ENCODE results near the gene PLCG1.
"Not testable (repeated sequence)": the region's sequence is repeated elsewhere in the genome, so short reads cannot be mapped to it uniquely, and the experiment has no call there.

Gene PLCG1

DNA sequence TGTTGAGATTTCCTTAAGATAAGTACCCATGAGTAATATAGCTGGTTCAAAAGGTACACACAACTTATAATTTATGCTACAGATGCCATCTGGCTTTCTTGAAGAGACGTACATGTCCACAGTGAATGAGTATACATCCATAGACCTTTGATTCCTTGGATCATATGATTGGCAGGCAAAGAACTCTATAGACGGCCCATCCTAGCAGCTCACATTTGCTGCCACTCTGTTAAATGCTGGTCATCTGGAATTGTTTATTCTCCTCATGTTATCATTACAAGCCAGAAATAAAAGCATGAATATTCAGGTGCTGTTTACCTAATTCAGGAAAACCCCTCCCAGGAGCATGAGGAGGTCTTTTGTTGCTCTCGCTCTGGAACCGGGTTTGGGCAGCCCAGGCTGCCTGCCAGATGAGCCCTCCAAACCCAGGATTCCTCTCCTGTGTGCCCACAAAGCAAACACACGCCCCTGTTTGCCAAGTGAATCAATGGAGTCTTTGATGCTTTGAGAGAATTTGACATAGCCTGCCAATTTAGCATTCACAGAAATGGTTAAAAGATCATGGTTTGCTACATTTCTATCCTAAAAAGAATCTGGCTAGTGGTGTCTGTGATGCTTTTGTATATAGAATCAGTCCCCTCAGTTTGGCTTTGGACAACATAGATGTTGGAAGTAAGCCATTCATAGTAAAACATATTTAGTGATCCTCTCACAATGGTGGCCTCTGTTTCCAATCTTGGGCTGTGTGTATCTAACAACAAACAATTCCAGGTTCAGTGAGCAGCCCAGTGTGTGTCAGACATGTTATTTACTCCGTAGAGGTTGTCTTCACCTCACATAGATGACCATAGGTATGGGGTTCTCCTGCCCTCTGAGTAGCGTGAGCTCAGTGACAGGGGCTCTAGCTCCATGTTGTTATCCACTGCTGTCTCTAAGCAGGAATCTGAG lies 17.5 kb upstream of the PLCG1 start:
- H3K36me3 ChIP-seq (ENCODE audit: insufficient read depth, low read length) = peaks cover 90% of the 10 kb centered on the region
- no peak overlapping the region for H3K27ac ChIP-seq
- H3K9ac ChIP-seq (ENCODE audit: insufficient read length) = no peak overlapping the region
- no peak for DNase-seq (ENCODE audit: low read depth, low spot score)
- H3K9me3 ChIP-seq (ENCODE audit: low read depth, low read length) = no peaks in the 10 kb centered on the region
- no peak for TF ChIP-seq EZH2 (IDR thresholded peaks at IDR 0.05)
- H3K4me3 ChIP-seq = no peak overlapping the region

DNA sequence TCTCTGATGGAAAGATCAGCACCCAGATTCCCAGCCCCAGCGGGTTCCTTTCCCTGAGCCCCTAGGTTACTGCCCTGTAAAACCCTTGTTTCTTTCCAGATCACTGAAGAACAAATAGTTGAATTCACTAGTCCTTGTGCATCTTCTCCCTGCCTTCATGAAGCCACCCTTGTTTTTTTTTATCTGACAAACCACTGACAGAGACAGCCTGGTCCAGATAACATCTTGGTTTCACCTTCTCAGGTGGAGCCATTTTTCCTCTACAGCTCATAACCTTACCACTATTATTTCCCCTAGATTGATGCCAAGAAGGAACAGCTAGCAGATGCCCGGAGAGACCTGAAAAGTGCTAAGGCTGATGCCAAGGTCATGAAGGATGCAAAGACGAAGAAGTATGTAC lies 15.9 kb upstream of the PLCG1 start:
- TF ChIP-seq POLR2AphosphoS5 (IDR thresholded peaks at IDR 0.05; ENCODE audit: borderline replicate concordance, low read depth, low read length) = no peak
- Histone ChIP-seq H3K4me3 (no peak overlapping the region), H3K9ac (ENCODE audit: insufficient read length) (no peak overlapping the region), H3K9me3 (ENCODE audit: low read depth, low read length) (no peaks in the 10 kb centered on the region), H3K36me3 (ENCODE audit: insufficient read depth, low read length) (peaks cover 90% of the 10 kb centered on the region), H3K27ac (no peak overlapping the region)
- DNase-seq (ENCODE audit: low read depth, low spot score) = no peak

DNA sequence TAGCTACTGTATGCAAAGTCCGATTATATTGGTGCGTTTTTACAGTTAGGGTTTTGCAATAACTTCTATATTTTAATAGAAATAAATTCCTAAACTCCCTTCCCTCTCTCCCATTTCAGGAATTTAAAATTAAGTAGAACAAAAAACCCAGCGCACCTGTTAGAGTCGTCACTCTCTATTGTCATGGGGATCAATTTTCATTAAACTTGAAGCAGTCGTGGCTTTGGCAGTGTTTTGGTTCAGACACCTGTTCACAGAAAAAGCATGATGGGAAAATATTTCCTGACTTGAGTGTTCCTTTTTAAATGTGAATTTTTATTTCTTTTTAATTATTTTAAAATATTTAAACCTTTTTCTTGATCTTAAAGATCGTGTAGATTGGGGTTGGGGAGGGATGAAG lies 13.7 kb upstream of the PLCG1 start:
- H3K36me3 ChIP-seq (ENCODE audit: insufficient read depth, low read length) = peaks cover 82% of the 10 kb centered on the region
- H3K27ac ChIP-seq = no peak overlapping the region
- H3K9ac ChIP-seq (ENCODE audit: insufficient read length) = no peak overlapping the region
- H3K4me3 ChIP-seq = no peak overlapping the region
- no peaks in the 10 kb centered on the region for H3K9me3 ChIP-seq (ENCODE audit: low read depth, low read length)
- DNase-seq (ENCODE audit: low read depth, low spot score) = no peak
- TF ChIP-seq POLR2AphosphoS5 (IDR thresholded peaks at IDR 0.05; ENCODE audit: borderline replicate concordance, low read depth, low read length) (no peak), FOXP2 (optimal IDR thresholded peaks at IDR 0.05; ENCODE audit: control extremely low read depth, extremely low read length, insufficient read depth) (no peak), EZH2 (IDR thresholded peaks at IDR 0.05) (no peak)

DNA sequence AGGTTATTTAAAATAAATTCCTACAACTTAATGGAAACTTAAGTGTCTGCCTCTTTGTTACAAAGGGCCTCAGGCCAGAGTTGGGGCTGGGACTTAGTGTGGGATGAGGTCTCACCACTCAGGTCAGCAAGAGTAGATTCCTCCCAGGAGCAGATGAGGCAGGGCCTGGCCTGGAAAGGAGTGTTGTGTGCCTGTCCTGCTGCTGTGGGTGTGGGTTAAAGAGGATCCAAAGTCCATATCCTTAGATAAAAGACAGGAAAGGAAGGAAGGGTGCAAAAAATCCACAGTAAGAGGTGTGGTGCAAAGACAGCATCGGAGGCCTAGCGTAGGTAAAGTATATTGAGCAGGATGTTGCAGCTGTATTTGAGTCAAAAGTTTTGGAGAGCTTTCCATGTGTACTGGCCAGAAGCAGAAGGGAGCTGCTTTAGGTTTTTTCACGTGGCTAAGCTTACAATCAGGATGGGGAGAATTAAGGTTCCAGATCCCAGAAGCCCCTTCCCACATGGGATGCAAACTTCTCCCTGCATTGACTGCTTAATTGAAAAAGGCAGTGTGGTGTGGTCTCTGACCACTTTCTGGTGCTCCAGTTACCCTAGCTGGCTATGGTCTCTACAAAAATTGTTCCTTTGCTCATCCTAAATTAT lies 12.8 kb upstream of the PLCG1 start:
- H3K4me3 ChIP-seq = no peak overlapping the region
- no peaks in the 10 kb centered on the region for H3K9me3 ChIP-seq (ENCODE audit: low read depth, low read length)
- DNase-seq (ENCODE audit: low read depth, low spot score) = no peak
- TF ChIP-seq FOXP2 (optimal IDR thresholded peaks at IDR 0.05; ENCODE audit: control extremely low read depth, extremely low read length, insufficient read depth) = no peak
- TF ChIP-seq EZH2 (IDR thresholded peaks at IDR 0.05) = no peak
- no peak for TF ChIP-seq POLR2AphosphoS5 (IDR thresholded peaks at IDR 0.05; ENCODE audit: borderline replicate concordance, low read depth, low read length)
- peaks cover 73% of the 10 kb centered on the region for H3K36me3 ChIP-seq (ENCODE audit: insufficient read depth, low read length)
- no peak overlapping the region for H3K27ac ChIP-seq
- H3K9ac ChIP-seq (ENCODE audit: insufficient read length) = no peak overlapping the region

DNA sequence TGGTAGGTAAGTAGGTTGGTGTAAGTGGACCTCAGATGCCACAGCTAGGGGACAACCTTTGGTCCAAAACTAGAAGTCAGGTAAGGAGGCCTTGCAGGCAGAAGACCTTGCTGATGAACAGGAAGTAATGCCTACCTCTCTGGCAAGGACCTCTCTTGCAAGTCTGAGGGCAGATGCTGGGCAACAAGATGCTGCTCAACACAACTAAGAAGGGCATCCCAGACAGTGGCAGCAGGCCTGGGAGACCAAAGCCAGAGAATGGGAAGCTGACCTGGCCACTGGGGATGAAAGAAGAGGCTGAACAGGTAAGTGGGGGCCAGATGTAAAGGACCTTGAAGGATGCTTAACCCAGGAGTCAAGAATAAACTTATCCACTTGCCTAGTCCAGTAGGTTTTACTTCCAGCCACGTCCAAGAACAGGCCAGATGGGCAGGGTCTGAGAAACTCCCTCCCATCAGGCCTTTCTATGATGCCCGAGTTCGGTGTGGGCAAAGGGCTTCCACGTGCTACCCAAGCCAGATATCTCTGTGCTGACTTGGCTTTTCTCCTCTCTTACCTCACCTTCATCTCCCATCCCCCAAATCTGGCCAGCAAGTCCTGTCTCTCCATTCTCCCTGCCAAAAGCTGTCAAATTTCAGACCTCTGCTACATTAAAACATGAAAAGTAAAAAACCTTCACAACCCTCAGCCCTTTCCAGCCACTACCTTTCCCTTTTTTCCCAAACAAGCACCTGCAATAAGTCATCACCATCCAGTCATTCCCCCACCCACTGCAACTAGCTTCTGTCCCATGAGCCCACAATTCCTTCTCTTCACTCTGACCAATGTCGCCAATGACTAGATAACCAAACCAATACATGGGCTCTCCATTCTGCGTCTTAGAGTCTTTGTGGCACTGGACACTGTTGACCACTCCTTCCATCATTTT lies 11.5 kb upstream of the PLCG1 start:
- Histone ChIP-seq H3K36me3 (ENCODE audit: insufficient read depth, low read length) (peaks cover 63% of the 10 kb centered on the region), H3K27ac (no peak overlapping the region), H3K9me3 (ENCODE audit: low read depth, low read length) (no peaks in the 10 kb centered on the region), H3K9ac (ENCODE audit: insufficient read length) (no peak overlapping the region), H3K4me3 (no peak overlapping the region)
- 0 out of 2 replicates have a peak, but pooled peaks have one; percentile 14 for TF ChIP-seq POLR2AphosphoS5 (IDR thresholded peaks at IDR 0.05; ENCODE audit: borderline replicate concordance, low read depth, low read length)
- no peak for TF ChIP-seq FOXP2 (optimal IDR thresholded peaks at IDR 0.05; ENCODE audit: control extremely low read depth, extremely low read length, insufficient read depth)
- no peak for DNase-seq (ENCODE audit: low read depth, low spot score)

DNA sequence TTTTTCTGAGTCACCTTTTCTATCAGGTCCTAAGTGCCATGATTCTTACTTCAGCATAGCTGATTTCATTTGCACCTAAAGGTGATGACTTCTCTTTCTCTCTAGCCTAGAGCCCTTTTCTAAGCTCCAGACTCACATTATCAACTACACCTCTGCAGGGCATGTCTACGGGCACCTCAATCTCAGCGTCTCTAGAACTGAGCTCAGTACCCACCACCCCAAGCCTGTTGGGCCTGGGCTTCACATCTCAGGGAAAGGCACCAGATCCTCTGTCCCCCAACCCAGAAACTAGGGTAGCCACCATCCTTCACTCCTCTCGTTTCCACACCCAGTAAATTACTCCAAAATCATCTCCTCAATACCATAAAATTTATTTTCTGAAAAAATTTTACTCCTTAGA lies 10.6 kb upstream of the PLCG1 start:
- TF ChIP-seq FOXP2 (optimal IDR thresholded peaks at IDR 0.05; ENCODE audit: control extremely low read depth, extremely low read length, insufficient read depth) (no peak), EZH2 (IDR thresholded peaks at IDR 0.05) (no peak), POLR2AphosphoS5 (IDR thresholded peaks at IDR 0.05; ENCODE audit: borderline replicate concordance, low read depth, low read length) (no peak)
- H3K36me3 ChIP-seq (ENCODE audit: insufficient read depth, low read length) = peaks cover 54% of the 10 kb centered on the region

DNA sequence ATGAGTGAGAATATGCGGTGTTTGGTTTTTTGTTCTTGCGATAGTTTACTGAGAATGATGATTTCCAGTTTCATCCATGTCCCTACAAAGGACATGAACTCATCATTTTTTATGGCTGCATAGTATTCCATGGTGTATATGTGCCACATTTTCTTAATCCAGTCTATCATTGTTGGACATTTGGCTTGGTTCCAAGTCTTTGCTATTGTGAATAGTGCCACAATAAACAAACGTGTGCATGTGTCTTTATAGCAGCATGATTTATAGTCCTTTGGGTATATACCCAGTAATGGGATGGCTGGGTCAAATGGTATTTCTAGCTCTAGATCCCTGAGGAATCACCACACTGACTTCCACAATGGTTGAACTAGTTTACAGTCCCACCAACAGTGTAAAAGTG lies 9.0 kb upstream of the PLCG1 start:
- H3K9me3 ChIP-seq (ENCODE audit: low read depth, low read length); H3K9ac ChIP-seq (ENCODE audit: insufficient read length); H3K4me3 ChIP-seq; DNase-seq (ENCODE audit: low read depth, low spot score); H3K27ac ChIP-seq: not testable (repeated sequence)
- H3K36me3 ChIP-seq (ENCODE audit: insufficient read depth, low read length) = peaks cover 38% of the 10 kb centered on the region

More for the DNA sequence above, 10.6 kb upstream of the PLCG1 start:
- no peak overlapping the region for H3K4me3 ChIP-seq
- H3K9ac ChIP-seq (ENCODE audit: insufficient read length) = no peak overlapping the region
- H3K27ac ChIP-seq = no peak overlapping the region
- H3K9me3 ChIP-seq (ENCODE audit: low read depth, low read length) = no peaks in the 10 kb centered on the region
- no peak for DNase-seq (ENCODE audit: low read depth, low spot score)

DNA sequence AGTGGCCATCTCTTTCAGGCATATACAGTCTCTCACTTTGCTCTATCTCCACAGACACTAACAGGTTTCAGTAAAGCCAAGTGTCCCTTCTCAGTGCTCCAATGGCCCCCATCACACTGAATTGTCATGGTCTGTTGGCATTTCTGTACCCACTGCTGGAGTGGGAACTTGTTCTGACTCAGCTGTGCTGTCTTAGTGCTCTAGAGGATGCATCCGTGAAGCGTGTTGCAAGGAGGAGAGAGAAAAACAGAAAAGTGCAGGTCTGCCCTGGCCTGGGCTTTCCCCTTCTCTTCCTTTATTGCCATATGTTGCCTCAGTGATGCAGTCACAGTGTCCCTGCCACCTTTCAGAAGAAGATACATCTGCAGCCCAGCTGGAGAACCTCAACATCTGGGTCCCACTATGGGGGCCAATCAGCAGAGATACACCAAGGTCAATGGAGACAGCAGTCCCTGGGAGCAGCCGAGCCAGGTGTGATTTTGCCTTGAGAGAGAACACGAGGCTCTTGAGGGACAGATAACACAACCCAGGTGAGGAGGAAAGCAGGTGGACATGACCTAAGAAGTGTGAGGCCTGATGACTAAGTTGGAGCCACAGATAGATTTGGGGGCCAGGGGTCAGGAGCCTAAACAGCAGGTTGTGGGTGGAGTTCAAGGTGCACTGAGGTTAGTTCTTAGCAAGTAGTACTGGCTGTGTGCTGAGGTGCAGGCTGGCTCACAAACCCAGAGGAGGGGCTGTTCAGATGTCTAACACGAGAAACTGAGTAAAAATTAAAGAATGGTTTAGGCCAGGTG lies 5.6 kb upstream of the PLCG1 start:
- H3K4me3 ChIP-seq = no peak overlapping the region
- TF ChIP-seq EZH2 (IDR thresholded peaks at IDR 0.05) (no peak), POLR2AphosphoS5 (IDR thresholded peaks at IDR 0.05; ENCODE audit: borderline replicate concordance, low read depth, low read length) (no peak), FOXP2 (optimal IDR thresholded peaks at IDR 0.05; ENCODE audit: control extremely low read depth, extremely low read length, insufficient read depth) (no peak)
- H3K9ac ChIP-seq (ENCODE audit: insufficient read length) = no peak overlapping the region
- no peaks in the 10 kb centered on the region for H3K9me3 ChIP-seq (ENCODE audit: low read depth, low read length)
- H3K27ac ChIP-seq = no peak overlapping the region
- H3K36me3 ChIP-seq (ENCODE audit: insufficient read depth, low read length) = peaks cover 9% of the 10 kb centered on the region
- DNase-seq (ENCODE audit: low read depth, low spot score) = no peak

DNA sequence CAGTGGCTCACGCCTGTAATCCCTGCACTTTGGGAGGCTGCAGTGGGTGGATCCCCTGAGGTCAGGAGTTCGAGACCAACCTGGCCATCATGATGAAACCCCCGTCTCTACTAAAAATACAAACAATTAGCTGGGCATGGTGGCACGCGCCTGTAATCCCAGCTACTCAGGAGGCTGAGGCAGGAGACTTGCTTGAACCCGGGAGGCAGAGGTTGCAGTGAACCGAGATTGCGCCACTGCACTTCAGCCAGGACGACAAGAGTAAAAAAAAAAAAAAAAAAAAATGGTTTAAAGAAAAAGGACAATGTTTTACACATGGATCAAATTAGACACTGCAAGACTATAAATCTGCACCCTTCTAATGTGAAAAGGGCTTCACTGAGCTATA lies 5.0 kb upstream of the PLCG1 start:
- DNase-seq (ENCODE audit: low read depth, low spot score); H3K9ac ChIP-seq (ENCODE audit: insufficient read length); H3K36me3 ChIP-seq (ENCODE audit: insufficient read depth, low read length); H3K9me3 ChIP-seq (ENCODE audit: low read depth, low read length); H3K4me3 ChIP-seq: not testable (repeated sequence)
- peak overlapping the region; percentile 55; the same call in 1 of the 2 replicates for H3K27ac ChIP-seq
